GM12878 (cell line): ENCODE results near the gene SCARB2. TPM values are rescaled to one million over a fixed set of nuclear protein-coding genes. Genes with fewer than 3 reads are reported as not detected.

Experiments
- ATF7 ChIP-seq: fragments of 450-650 bp; IDR thresholded peaks from 2 replicates; pipeline ENCODE4 v1.6.1; 2016; ENCODE audit warnings: low read depth, mild to moderate bottlenecking
- BACH1 ChIP-seq: fragments of 450-650 bp; IDR thresholded peaks from 2 replicates; pipeline ENCODE4 v1.6.1; 2017; ENCODE audit warnings: mild to moderate bottlenecking, borderline replicate concordance
- CEBPB ChIP-seq, 2 experiments: fragments of 150-350 bp in 1 of 2; IDR thresholded peaks; 2 replicates each; pipeline ENCODE4 v1.6.1; 2012 to 2014; ENCODE audit warnings: low read depth in 2 of 2, low read length in 2 of 2, borderline replicate concordance in 1 of 2, inconsistent platforms in 1 of 2
- CHD4 ChIP-seq: fragments of 200-600 bp; sonication (generic); IDR thresholded peaks from 2 replicates; pipeline ENCODE4 v1.6.1; 2016; ENCODE audit warnings: mild to moderate bottlenecking
- EGR1 ChIP-seq, 2 experiments: IDR thresholded peaks; 1 replicate in 1 of 2; 2 replicates in 1 of 2; pipeline ENCODE4 v1.6.1; 2011 to 2012; ENCODE audit warnings: low read depth in 2 of 2, low read length in 2 of 2, borderline replicate concordance in 1 of 2, mild to moderate bottlenecking in 1 of 2, moderate library complexity in 1 of 2
- HDGF ChIP-seq: fragments of 450-650 bp; IDR thresholded peaks from 2 replicates; pipeline ENCODE4 v1.6.1; 2016; ENCODE audit warnings: antibody characterized with exemption
- IKZF2 ChIP-seq, 2 experiments: fragments of 450-650 bp; IDR thresholded peaks; 2 replicates each; pipeline ENCODE4 v1.6.1; 2017; ENCODE audit warnings: mild to moderate bottlenecking in 2 of 2, moderate library complexity in 2 of 2
- MEF2B ChIP-seq: fragments of 450-650 bp; IDR thresholded peaks from 2 replicates; pipeline ENCODE4 v1.6.1; 2018; ENCODE audit warnings: mild to moderate bottlenecking, moderate library complexity; ENCODE audit not compliant: partially characterized antibody, poor library complexity, severe bottlenecking
- MYC ChIP-seq: IDR thresholded peaks from 2 replicates; pipeline ENCODE4 v1.6.1; 2011; ENCODE audit warnings: mild to moderate bottlenecking, low read length, moderate library complexity, inconsistent platforms; ENCODE audit not compliant: insufficient read depth, insufficient replicate concordance, insufficient read length, severe bottlenecking
- NFYB ChIP-seq: IDR thresholded peaks from 2 replicates; pipeline ENCODE4 v1.6.1; 2011; ENCODE audit warnings: low read depth, mild to moderate bottlenecking, low read length, improper control_type of control experiment, moderate library complexity; ENCODE audit not compliant: insufficient read depth
- NR2F1 ChIP-seq: fragments of 450-650 bp; conservative IDR thresholded peaks from 2 replicates; pipeline ENCODE4 v1.6.1; 2017; ENCODE audit warnings: mild to moderate bottlenecking
- POLR2AphosphoS5 ChIP-seq: IDR thresholded peaks from 2 replicates; pipeline ENCODE4 v1.6.1; 2011; ENCODE audit warnings: mild to moderate bottlenecking, low read length, inconsistent platforms
- PRDM15 ChIP-seq: fragments of 450-650 bp; formaldehyde crosslinking; IDR thresholded peaks from 2 replicates; pipeline ENCODE4 v1.4.0; 2020; ENCODE audit warnings: mild to moderate bottlenecking, moderate library complexity
- RB1 ChIP-seq: fragments of 450-650 bp; formaldehyde crosslinking; IDR thresholded peaks from 2 replicates; pipeline ENCODE4 v1.6.1; 2017; ENCODE audit warnings: mild to moderate bottlenecking, borderline replicate concordance
- REST ChIP-seq: IDR thresholded peaks from 2 replicates; pipeline ENCODE4 v1.6.1; 2012; ENCODE audit warnings: mild to moderate bottlenecking, low read depth, low read length
- SMAD5 ChIP-seq: IDR thresholded peaks from 2 replicates; pipeline ENCODE4 v1.6.1; 2016; ENCODE audit warnings: antibody characterized with exemption, low read depth
- SMC3 ChIP-seq: IDR thresholded peaks from 2 replicates; pipeline ENCODE4 v1.6.1; 2011; ENCODE audit warnings: low read length, improper control_type of control experiment, borderline replicate concordance
- TCF3 ChIP-seq: IDR thresholded peaks from 2 replicates; pipeline ENCODE4 v1.6.1; 2012; ENCODE audit warnings: low read depth, mild to moderate bottlenecking, low read length, borderline replicate concordance; ENCODE audit not compliant: insufficient read depth
- YBX1 ChIP-seq: fragments of 450-650 bp; IDR thresholded peaks from 2 replicates; pipeline ENCODE4 v1.6.1; 2016; ENCODE audit warnings: antibody characterized with exemption
- ZNF24 ChIP-seq: fragments of 450-650 bp; IDR thresholded peaks from 2 replicates; pipeline ENCODE4 v1.6.1; 2017; ENCODE audit warnings: antibody characterized with exemption, mild to moderate bottlenecking
- polyA plus RNA-seq, 11 experiments: library from polyadenylated mRNA; depleted of rRNA in 4 of 11; unstranded in 6 of 11; stranded (reverse) in 5 of 11; fragments of >200 nt; fragmentation: Nextera tagmentation in 4 of 11; fragmentation: Illumina TruSeq in 1 of 11; extraction: Ambion mirVana in 4 of 11; extraction: Trizol in 1 of 11; gene quantifications; 1 replicate in 1 of 11; 2 replicates in 10 of 11; pipeline versions ENCODE4 v1.2.1 to v1.2.3, GENCODE V29; 2011 to 2016; ENCODE audit warnings: inconsistent platforms in 2 of 11, missing spikeins in 2 of 11, low read depth in 1 of 11
- total RNA-seq, 4 experiments: library from RNA; depleted of rRNA in 3 of 4; stranded (reverse); fragments of >200 nt in 3 of 4; fragmentation: Illumina TruSeq in 1 of 4; extraction: Trizol in 1 of 4; gene quantifications; 2 replicates each; pipeline versions ENCODE4 v1.2.1 to v1.2.3, GENCODE V29; 2013 to 2021
- TF ChIP-seq, protein P1 (sequence below), 3 experiments: IDR thresholded peaks in 2 of 3; conservative IDR thresholded peaks in 1 of 3; 2 replicates each; pipeline ENCODE4 v1.5.1; 2011; ENCODE audit warnings: low read depth in 3 of 3, low read length in 3 of 3, mild to moderate bottlenecking in 3 of 3, control low read depth in 2 of 3, moderate library complexity in 2 of 3, inconsistent platforms in 1 of 3, mixed read lengths in 1 of 3; ENCODE audit not compliant: control insufficient read depth in 2 of 3, insufficient read depth in 1 of 3; ENCODE audit errors: extremely low read depth in 1 of 3

The SCARB2 gene
- total and polyA plus RNA-seq, 10 of the 15 experiments (the other 5 are each of a cell fraction or from before 2014, with no cell fraction given): 2.1 to 11.7 (median 9.5) TPM

DNA sequence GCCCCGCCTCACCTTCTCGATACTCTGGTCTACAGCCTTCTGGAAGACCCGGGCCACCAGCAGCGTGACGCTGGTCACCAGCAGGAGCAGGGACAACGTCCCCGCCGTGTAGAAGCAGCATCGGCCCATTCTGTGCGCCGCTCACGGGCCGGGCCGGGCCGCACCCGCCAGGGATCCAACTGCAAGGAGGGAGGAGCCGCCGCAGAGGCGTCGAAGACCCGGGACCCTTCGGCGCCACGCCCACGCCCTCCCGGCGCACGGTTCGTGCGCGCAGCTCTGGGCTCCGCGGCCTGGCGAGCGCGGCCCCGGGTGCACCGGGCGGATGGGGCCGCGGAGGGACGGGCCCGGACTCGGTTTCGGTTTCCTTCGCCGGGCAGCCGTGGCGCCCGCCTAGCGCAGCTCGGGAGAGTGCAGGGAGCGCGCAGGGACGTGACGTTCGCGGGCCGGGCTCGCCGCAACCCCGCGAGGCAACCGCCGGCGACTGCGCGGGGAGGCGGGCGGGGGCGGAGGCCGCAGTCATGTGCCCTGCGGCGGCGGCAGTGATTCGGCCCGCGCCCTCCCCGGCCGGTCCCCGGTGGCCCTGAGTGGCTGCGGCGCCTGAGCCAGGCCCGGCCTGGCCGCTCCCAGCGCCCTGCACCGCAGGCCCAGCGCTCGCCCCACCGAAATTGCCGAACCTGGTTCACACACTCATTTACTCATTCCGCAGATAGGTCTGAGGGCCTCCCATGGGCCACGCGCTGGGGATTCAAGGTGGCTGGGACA, at the start of gene SCARB2 (continued):
- TF ChIP-seq EGR1 (IDR thresholded peaks at IDR 0.05; ENCODE audit: borderline replicate concordance in 1 of 2, low read depth in 2 of 2, low read length in 2 of 2): peak in 1 of 2 experiments; percentile 91; a peak in 2 of 3 replicates
- TF ChIP-seq TCF3: no peak
- no peak for TF ChIP-seq PRDM15
- no peak for TF ChIP-seq CEBPB (IDR thresholded peaks at IDR 0.05; ENCODE audit: borderline replicate concordance in 1 of 2, low read depth in 2 of 2, low read length in 2 of 2)
- TF ChIP-seq, protein P1, sequence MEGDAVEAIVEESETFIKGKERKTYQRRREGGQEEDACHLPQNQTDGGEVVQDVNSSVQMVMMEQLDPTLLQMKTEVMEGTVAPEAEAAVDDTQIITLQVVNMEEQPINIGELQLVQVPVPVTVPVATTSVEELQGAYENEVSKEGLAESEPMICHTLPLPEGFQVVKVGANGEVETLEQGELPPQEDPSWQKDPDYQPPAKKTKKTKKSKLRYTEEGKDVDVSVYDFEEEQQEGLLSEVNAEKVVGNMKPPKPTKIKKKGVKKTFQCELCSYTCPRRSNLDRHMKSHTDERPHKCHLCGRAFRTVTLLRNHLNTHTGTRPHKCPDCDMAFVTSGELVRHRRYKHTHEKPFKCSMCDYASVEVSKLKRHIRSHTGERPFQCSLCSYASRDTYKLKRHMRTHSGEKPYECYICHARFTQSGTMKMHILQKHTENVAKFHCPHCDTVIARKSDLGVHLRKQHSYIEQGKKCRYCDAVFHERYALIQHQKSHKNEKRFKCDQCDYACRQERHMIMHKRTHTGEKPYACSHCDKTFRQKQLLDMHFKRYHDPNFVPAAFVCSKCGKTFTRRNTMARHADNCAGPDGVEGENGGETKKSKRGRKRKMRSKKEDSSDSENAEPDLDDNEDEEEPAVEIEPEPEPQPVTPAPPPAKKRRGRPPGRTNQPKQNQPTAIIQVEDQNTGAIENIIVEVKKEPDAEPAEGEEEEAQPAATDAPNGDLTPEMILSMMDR (IDR thresholded peaks at IDR 0.05 in 2 of 3, conservative IDR thresholded peaks at IDR 0.05 in 1 of 3; ENCODE audit: control insufficient read depth in 2 of 3, extremely low read depth in 1 of 3, insufficient read depth in 1 of 3, low read depth in 3 of 3, low read length in 3 of 3): no peak
- peak; percentile 71; the same call in 1 of the 2 replicates for TF ChIP-seq NFYB
- TF ChIP-seq NR2F1: peak; percentile 83
- TF ChIP-seq ZNF24: no peak
- 0 out of 4 replicates have a peak, but pooled peaks of 1 of the 2 experiments have one; percentile 2 for TF ChIP-seq IKZF2 (IDR thresholded peaks at IDR 0.05)
- TF ChIP-seq ATF7: no peak
- TF ChIP-seq MEF2B: peak; percentile 56
- peak; percentile 85; the same call in 1 of the 2 replicates for TF ChIP-seq RB1
- TF ChIP-seq MYC: no peak
- peak; percentile 52; the same call in 1 of the 2 replicates for TF ChIP-seq BACH1
- no peak for TF ChIP-seq SMAD5
- no peak for TF ChIP-seq YBX1
- no peak for TF ChIP-seq SMC3
- no peak for TF ChIP-seq HDGF
- TF ChIP-seq POLR2AphosphoS5: no peak
- no peak for TF ChIP-seq CHD4
- no peak for TF ChIP-seq REST
